ENCODE results near the gene PACS1.

Gene PACS1

DNA sequence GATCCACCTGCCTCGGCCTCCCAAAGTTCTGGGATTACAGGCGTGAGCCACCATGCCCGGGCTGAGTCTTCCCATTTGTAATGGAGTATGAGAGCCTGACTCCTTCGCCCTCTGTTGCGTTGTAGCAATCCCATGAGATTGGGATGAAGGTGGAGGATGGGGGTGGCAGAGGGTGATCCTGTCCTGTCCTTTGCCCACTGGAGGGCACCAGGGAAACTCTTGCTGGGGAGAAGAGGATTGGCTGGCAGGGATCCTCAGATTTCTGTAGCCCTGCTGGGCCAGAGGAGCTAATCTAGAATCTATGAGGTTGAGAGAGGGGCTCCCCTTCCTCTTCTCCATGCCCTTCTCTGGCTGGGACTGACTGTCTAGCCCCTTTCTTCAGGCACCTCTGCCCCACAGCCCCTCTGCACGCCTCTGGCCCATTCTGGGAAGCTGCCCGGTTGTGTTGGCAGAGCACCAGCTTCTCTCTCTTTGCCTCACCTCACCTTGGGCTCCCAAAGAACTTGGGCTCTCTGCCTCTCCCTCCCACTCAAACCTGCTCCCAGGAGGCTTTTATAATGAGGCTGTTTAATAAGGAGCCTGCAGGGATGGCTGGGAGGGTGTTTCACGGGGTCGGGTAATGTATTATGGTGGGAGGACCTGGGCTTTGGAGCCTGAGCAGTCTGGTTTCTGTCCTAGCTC is 34.3 kb upstream of the PACS1 start:
- no peak for TF ChIP-seq CTCF (IDR thresholded peaks at IDR 0.05; ENCODE audit: low read depth, low read length)
- no peak overlapping the region for H3K4me3 ChIP-seq (ENCODE audit: low read depth, low read length)

DNA sequence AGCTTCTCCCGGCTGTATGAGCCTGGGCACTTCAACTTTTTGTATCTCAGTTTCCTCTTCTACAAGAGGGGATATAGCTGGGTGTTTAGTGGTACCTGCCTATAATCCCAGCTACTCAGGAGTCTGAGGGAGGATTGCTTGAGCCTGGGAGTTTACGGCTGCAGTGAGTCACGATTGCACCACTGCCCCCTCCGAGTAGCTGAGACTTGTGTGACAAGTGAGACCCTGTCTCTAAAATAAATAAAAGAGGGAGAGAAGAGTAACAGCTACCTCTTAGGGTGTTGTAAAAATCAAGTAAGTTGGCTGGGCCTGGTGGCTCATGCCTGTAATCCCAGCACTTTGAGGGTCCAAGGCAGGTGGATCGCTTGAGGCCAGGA is 33.8 kb upstream of the PACS1 start:
- no peak for TF ChIP-seq CTCF (IDR thresholded peaks at IDR 0.05; ENCODE audit: low read depth, low read length)

DNA sequence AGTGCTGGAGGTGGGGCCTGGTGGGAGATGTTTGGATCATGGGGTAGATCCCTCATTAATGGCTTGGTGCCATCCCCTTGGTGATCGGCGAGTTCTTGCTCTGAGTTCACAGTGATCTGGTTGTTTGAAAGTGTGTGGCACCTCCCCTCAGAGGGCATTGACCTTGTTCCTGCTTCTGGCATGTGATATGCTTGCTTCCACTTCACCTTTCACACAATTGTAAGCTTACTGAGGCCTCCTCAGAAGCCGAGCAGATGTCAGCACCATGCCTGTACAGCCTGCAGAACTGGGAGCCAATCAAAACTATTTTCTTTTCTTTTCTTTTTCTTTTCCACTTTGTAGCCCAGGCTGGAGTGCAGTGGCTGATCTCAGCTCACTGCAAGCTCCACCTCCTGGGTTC is 32.7 kb upstream of the PACS1 start:
- TF ChIP-seq CTCF (IDR thresholded peaks at IDR 0.05; ENCODE audit: low read depth, low read length): no peak
- H3K4me3 ChIP-seq (ENCODE audit: low read depth, low read length): no peak overlapping the region

More for the DNA sequence above, 33.8 kb upstream of the PACS1 start:
- H3K4me3 ChIP-seq (ENCODE audit: low read depth, low read length): no peak overlapping the region

- no peak overlapping the region for H3K4me3 ChIP-seq (ENCODE audit: low read depth, low read length)
- TF ChIP-seq CTCF (IDR thresholded peaks at IDR 0.05; ENCODE audit: low read depth, low read length): no peak
Measured at GRCh38 chr11:66039765-66040164, 30.3 kb upstream of the PACS1 start.

- TF ChIP-seq CTCF (IDR thresholded peaks at IDR 0.05; ENCODE audit: low read depth, low read length): no peak
- no peak overlapping the region for H3K4me3 ChIP-seq (ENCODE audit: low read depth, low read length)
Measured at GRCh38 chr11:66042227-66042995, 27.7 kb upstream of the PACS1 start.

DNA sequence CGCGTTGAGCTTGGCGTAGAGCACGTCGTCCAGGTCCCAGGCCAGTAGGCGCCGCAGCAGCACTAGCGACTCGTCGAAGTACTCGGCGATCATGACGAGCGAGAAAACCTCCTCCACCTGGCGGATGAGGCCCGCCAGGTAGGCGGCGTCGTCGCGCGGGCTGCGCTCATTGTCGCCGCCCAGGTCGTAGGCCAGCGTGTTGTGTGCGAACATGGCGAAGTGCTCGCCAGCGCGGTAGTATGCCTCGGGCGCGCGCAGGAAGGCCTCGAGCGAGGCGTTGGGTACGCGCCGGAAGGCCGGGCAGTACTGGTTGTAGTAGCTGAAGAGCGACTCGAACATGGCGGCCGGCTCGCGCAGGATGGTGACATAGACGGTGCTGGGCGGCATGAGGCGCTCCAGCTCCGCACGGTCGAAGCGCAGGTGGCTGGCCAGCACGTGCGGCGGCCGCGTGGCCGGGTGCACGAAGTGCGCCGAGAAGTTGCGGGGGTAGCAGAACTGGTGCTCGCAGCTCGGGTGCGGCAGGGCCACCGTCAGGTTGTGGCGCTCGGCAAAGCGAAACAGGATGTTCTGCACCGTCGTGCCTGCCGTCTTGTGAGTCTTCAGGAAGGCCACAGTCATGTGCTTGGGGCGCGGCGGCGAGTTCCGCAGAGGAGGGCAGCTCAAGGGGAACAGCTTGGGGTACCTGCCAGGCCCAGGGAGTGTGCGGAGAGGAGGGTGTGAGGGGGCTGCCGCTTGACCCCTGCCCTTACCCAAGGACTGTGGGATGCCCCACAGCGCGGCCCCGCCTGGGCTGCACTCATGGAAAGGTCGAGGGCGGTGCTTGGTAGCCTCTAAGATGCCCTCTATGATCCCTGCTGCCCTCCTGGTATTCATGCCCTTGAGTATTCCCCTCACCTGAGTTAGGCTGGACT is 26.8 kb upstream of the PACS1 start:
- H3K4me3 ChIP-seq (ENCODE audit: low read depth, low read length): no peak overlapping the region

More for the DNA sequence above, 26.8 kb upstream of the PACS1 start:
- TF ChIP-seq CTCF (IDR thresholded peaks at IDR 0.05; ENCODE audit: low read depth, low read length): no peak
